ENCODE results near the gene CXorf58. TPM values are rescaled to one million over a fixed set of nuclear protein-coding genes. Genes with fewer than 3 reads are reported as not detected.

CXorf58 gene
- total and polyA plus RNA-seq, 2 donors (not counting 1 experiment from before 2014, with no cell fraction given) = not detected

GRCh38 chrX:23864742-23865326, 43.0 kb upstream of the CXorf58 start:
- no peaks in the 10 kb centered on the region for H4K20me1 ChIP-seq (ENCODE audit: control insufficient read depth, extremely low read depth, insufficient read depth, low read length)
- no peak for DNase-seq (ENCODE audit: low read depth in 2 of 2)
- H3K27me3 ChIP-seq (ENCODE audit: control insufficient read depth, insufficient read depth, low read length) = no peaks in the 10 kb centered on the region
- H3K4me2 ChIP-seq (ENCODE audit: extremely low read depth, insufficient read depth, low read length) = no peak overlapping the region
- no peaks in the 10 kb centered on the region for H3K36me3 ChIP-seq (ENCODE audit: control insufficient read depth, insufficient read depth, low read length)
- TF ChIP-seq CTCF (conservative IDR thresholded peaks at IDR 0.05 in 1 of 2, IDR thresholded peaks at IDR 0.05 in 1 of 2; ENCODE audit: low read depth in 1 of 2, low read length in 2 of 2) (no peak), EZH2 (IDR thresholded peaks at IDR 0.05; ENCODE audit: low read length, missing control alignments) (no peak)
- no peak overlapping the region for H3K4me3 ChIP-seq (replicated peaks in 1 of 4; ENCODE audit: control extremely low read depth in 1 of 4, insufficient read depth in 1 of 4, low read depth in 3 of 4, low read length in 4 of 4)
- H3K9ac ChIP-seq (ENCODE audit: insufficient read depth, low read length) = no peak overlapping the region
- no peaks in the 10 kb centered on the region for H3K79me2 ChIP-seq (ENCODE audit: control insufficient read depth, insufficient read depth, low read length)
- H2AFZ ChIP-seq (ENCODE audit: low read length) = no peak overlapping the region
- no peaks in the 10 kb centered on the region for H3K9me3 ChIP-seq (ENCODE audit: control insufficient read depth, insufficient read depth, low read depth, low read length)
- no peak overlapping the region for H3K27ac ChIP-seq (ENCODE audit: insufficient read depth, low read length)
- no peaks in the 10 kb centered on the region for H3K4me1 ChIP-seq (ENCODE audit: control insufficient read depth, extremely low read depth, insufficient read depth, low read length)

DNA sequence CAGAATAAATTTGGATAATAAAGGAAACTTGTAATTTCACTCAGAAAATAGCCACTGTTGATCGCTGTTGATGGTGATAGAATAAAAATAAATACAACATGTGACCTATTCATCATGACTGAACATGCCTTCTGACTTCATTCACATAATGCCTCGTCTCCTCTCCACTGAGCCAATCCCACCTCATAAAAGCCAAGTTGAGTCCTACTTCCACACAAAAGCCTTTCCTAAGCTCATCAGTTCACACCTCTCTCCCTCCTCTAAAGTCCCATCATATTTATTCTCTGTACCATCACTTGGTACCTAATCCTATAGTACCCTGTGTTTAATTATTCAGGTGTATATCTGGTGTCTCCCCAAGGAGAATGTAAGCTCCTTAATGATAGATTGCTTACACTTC, 37.8 kb upstream of the CXorf58 start:
- no peaks in the 10 kb centered on the region for H3K27me3 ChIP-seq (ENCODE audit: control insufficient read depth, insufficient read depth, low read length)
- H4K20me1 ChIP-seq (ENCODE audit: control insufficient read depth, extremely low read depth, insufficient read depth, low read length) = no peaks in the 10 kb centered on the region
- no peak overlapping the region for H2AFZ ChIP-seq (ENCODE audit: low read length)
- no peak for DNase-seq (ENCODE audit: low read depth in 2 of 2)
- no peak overlapping the region for H3K4me2 ChIP-seq (ENCODE audit: extremely low read depth, insufficient read depth, low read length)
- no peaks in the 10 kb centered on the region for H3K79me2 ChIP-seq (ENCODE audit: control insufficient read depth, insufficient read depth, low read length)
- H3K36me3 ChIP-seq (ENCODE audit: control insufficient read depth, insufficient read depth, low read length) = no peaks in the 10 kb centered on the region
- H3K4me1 ChIP-seq (ENCODE audit: control insufficient read depth, extremely low read depth, insufficient read depth, low read length) = no peaks in the 10 kb centered on the region
- no peak overlapping the region for H3K9ac ChIP-seq (ENCODE audit: insufficient read depth, low read length)
- TF ChIP-seq CTCF (conservative IDR thresholded peaks at IDR 0.05 in 1 of 2, IDR thresholded peaks at IDR 0.05 in 1 of 2; ENCODE audit: low read depth in 1 of 2, low read length in 2 of 2) = no peak
- H3K4me3 ChIP-seq (replicated peaks in 1 of 4; ENCODE audit: control extremely low read depth in 1 of 4, insufficient read depth in 1 of 4, low read depth in 3 of 4, low read length in 4 of 4) = no peak overlapping the region
- no peak overlapping the region for H3K27ac ChIP-seq (ENCODE audit: insufficient read depth, low read length)
- H3K9me3 ChIP-seq (ENCODE audit: control insufficient read depth, insufficient read depth, low read depth, low read length) = no peaks in the 10 kb centered on the region

GRCh38 chrX:23871905-23872546, 35.8 kb upstream of the CXorf58 start:
- Histone ChIP-seq H3K36me3 (ENCODE audit: control insufficient read depth, insufficient read depth, low read length) (no peaks in the 10 kb centered on the region), H3K27ac (ENCODE audit: insufficient read depth, low read length) (no peak overlapping the region), H3K9me3 (ENCODE audit: control insufficient read depth, insufficient read depth, low read depth, low read length) (no peaks in the 10 kb centered on the region), H3K4me1 (ENCODE audit: control insufficient read depth, extremely low read depth, insufficient read depth, low read length) (no peaks in the 10 kb centered on the region), H3K9ac (ENCODE audit: insufficient read depth, low read length) (no peak overlapping the region), H2AFZ (ENCODE audit: low read length) (no peak overlapping the region), H3K79me2 (ENCODE audit: control insufficient read depth, insufficient read depth, low read length) (no peaks in the 10 kb centered on the region), H3K4me2 (ENCODE audit: extremely low read depth, insufficient read depth, low read length) (no peak overlapping the region), H3K4me3 (replicated peaks in 1 of 4; ENCODE audit: control extremely low read depth in 1 of 4, insufficient read depth in 1 of 4, low read depth in 3 of 4, low read length in 4 of 4) (no peak overlapping the region), H3K27me3 (ENCODE audit: control insufficient read depth, insufficient read depth, low read length) (no peaks in the 10 kb centered on the region), H4K20me1 (ENCODE audit: control insufficient read depth, extremely low read depth, insufficient read depth, low read length) (no peaks in the 10 kb centered on the region)
- TF ChIP-seq CTCF (conservative IDR thresholded peaks at IDR 0.05 in 1 of 2, IDR thresholded peaks at IDR 0.05 in 1 of 2; ENCODE audit: low read depth in 1 of 2, low read length in 2 of 2) (no peak), EZH2 (IDR thresholded peaks at IDR 0.05; ENCODE audit: low read length, missing control alignments) (no peak)
- DNase-seq (ENCODE audit: low read depth in 2 of 2) = peak in 1 of 2 donors; percentile 11

Measured in fibroblast of lung (primary cell).